Measurements from ENCODE around the gene PPP1R15B.

The PPP1R15B gene

DNA sequence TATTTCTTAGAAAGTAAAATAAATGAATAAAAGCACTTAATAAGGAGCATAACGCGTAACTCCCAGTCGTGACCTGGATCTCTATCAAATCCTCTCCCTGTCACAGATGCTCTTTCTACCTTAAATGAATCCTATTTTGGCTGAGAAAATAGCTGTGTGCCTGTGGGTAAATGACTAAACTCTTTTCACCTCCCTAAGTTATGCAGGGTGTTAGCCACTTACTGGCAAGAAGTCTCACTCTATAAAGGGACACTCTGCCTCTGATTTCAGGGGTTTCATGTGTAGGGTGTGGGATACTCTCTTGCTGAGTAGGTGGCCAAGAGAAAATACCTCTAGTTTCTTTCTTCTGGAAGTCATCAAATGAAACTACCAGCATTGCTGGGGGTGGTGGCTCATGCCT lies 24.3 kb upstream of the PPP1R15B start:
- H3K56ac ChIP-seq (ENCODE audit: low read length) = no peak overlapping the region
- no peak overlapping the region for H2BK120ac ChIP-seq (ENCODE audit: low read depth, low read length)
- H3K36me3 ChIP-seq (ENCODE audit: control insufficient read depth, insufficient read depth, low read length) = peaks cover 4% of the 10 kb centered on the region
- no peaks in the 10 kb centered on the region for H3K79me2 ChIP-seq (ENCODE audit: control insufficient read depth, insufficient read depth, low read length)
- no peak overlapping the region for H4K8ac ChIP-seq (ENCODE audit: low read depth, low read length)
- H3K4me3 ChIP-seq (ENCODE audit: low read length) = no peak overlapping the region
- no peak overlapping the region for H3K9ac ChIP-seq (ENCODE audit: low read length)
- H3K18ac ChIP-seq (ENCODE audit: low read length) = no peak overlapping the region
- no peak overlapping the region for H3K27ac ChIP-seq (ENCODE audit: low read depth, low read length)
- H3K4ac ChIP-seq (ENCODE audit: low read depth, low read length) = no peak overlapping the region
- no peak overlapping the region for H3K23ac ChIP-seq (ENCODE audit: low read length)
- no peaks in the 10 kb centered on the region for H3K4me1 ChIP-seq (ENCODE audit: control insufficient read depth, low read depth, low read length)
- H2BK5ac ChIP-seq (ENCODE audit: low read length) = no peak overlapping the region
- H3K27me3 ChIP-seq (ENCODE audit: insufficient read depth, low read length, poor library complexity) = no peaks in the 10 kb centered on the region
- H4K5ac ChIP-seq (ENCODE audit: low read length) = no peak overlapping the region
- no peaks in the 10 kb centered on the region for H3K79me1 ChIP-seq (ENCODE audit: low read length)
- no CpG with 5 or more reads among the region's 3 CpGs for WGBS (ENCODE audit: extremely low coverage, insufficient coverage, low lambda C conversion rate)
- H3K4me2 ChIP-seq (ENCODE audit: low read length) = no peak overlapping the region
- no peak overlapping the region for H2BK15ac ChIP-seq (replicated peaks; ENCODE audit: low read depth)
- H2AK5ac ChIP-seq (ENCODE audit: low read length) = no peak overlapping the region
- no peak for DNase-seq

DNA sequence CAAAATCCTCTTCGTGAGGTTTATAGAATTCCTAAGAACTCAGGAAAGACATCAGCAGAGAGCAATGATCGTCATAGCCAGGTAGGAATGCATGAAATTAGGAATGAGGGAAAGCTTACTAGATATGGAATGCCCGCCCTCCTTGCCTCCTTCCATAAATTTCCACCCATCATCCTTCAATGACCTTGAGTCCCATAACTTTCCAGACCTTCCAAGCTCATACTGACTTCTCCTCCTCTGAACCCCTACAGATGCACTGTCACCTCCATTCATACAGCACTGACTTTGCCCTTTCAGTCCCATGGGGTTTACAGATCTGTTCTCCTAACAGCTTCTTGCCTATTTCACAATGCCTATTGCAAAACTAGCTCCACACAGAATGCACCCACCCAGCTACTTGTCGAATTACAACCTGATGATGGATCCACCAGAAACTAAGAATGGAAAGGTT lies 23.8 kb upstream of the PPP1R15B start:
- H3K4me1 ChIP-seq (ENCODE audit: control insufficient read depth, low read depth, low read length) = no peaks in the 10 kb centered on the region
- H3K18ac ChIP-seq (ENCODE audit: low read length) = no peak overlapping the region
- no peak overlapping the region for H2BK120ac ChIP-seq (ENCODE audit: low read depth, low read length)
- H3K79me2 ChIP-seq (ENCODE audit: control insufficient read depth, insufficient read depth, low read length) = no peaks in the 10 kb centered on the region
- no peak overlapping the region for H2BK15ac ChIP-seq (replicated peaks; ENCODE audit: low read depth)
- no peaks in the 10 kb centered on the region for H3K27me3 ChIP-seq (ENCODE audit: insufficient read depth, low read length, poor library complexity)
- H3K4me2 ChIP-seq (ENCODE audit: low read length) = no peak overlapping the region
- H4K5ac ChIP-seq (ENCODE audit: low read length) = no peak overlapping the region
- no peak for DNase-seq
- no peak overlapping the region for H4K8ac ChIP-seq (ENCODE audit: low read depth, low read length)
- H3K79me1 ChIP-seq (ENCODE audit: low read length) = no peaks in the 10 kb centered on the region
- no CpG with 5 or more reads among the region's 4 CpGs for WGBS (ENCODE audit: extremely low coverage, insufficient coverage, low lambda C conversion rate)
- H3K36me3 ChIP-seq (ENCODE audit: control insufficient read depth, insufficient read depth, low read length) = peaks cover 4% of the 10 kb centered on the region
- H3K27ac ChIP-seq (ENCODE audit: low read depth, low read length) = no peak overlapping the region
- no peak overlapping the region for H3K56ac ChIP-seq (ENCODE audit: low read length)
- H3K9ac ChIP-seq (ENCODE audit: low read length) = no peak overlapping the region
- no peak overlapping the region for H3K4ac ChIP-seq (ENCODE audit: low read depth, low read length)
- no peak overlapping the region for H2AK5ac ChIP-seq (ENCODE audit: low read length)
- no peak overlapping the region for H2BK5ac ChIP-seq (ENCODE audit: low read length)
- H3K4me3 ChIP-seq (ENCODE audit: low read length) = no peak overlapping the region
- no peak overlapping the region for H3K23ac ChIP-seq (ENCODE audit: low read length)

DNA sequence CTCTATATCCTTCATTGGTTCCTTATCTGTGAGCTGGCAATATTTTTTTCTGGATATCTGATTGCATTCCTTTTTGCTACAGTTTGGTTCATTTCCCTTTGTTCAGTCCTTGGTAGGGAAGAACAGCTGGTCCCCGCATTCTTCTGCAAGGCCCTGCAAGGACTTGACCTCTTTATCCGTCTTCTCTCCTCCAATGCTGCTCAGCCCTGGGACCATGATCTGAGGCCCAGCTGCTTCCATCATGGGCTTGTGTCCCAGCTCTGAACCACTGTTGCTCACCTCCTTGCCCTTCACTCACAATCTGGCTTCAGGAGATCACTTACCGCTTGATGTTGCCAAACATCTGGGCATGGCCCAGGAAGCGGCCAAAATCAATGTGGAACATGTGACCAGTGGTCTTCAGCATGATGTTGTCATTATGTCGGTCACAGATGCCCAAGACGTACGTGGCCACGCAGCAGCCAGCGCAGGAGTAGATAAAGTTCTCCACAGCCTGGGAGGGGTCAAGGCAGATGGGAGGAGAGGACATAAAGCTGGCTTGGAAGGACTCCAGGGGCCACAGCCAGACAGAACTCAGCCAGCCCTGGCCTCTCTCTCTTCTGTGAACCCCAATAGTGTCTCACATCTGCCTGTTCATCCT lies 22.6 kb upstream of the PPP1R15B start:
- H3K36me3 ChIP-seq (ENCODE audit: control insufficient read depth, insufficient read depth, low read length) = peaks cover 4% of the 10 kb centered on the region

DNA sequence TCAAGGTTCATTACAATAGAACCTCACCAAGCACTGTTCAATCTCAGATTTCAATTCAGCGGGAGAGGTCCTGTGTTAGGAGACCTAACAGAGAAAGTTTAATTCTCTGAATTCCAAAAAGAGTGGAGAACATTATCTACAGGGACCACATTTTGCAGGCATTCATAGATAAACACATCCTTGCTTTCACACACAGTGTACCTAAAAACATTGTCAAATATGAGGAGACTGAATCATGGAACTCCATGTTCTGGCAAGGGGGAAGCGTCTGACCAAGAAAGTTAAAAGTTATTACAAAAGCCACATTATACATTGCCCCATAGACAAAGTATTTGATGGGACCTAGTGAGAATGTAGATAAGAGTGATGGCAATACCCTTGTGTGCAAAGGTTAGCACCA lies 21.1 kb upstream of the PPP1R15B start:
- peaks cover 4% of the 10 kb centered on the region for H3K36me3 ChIP-seq (ENCODE audit: control insufficient read depth, insufficient read depth, low read length)
- no peaks in the 10 kb centered on the region for H3K4me1 ChIP-seq (ENCODE audit: control insufficient read depth, low read depth, low read length)
- no peak overlapping the region for H3K56ac ChIP-seq (ENCODE audit: low read length)
- H4K5ac ChIP-seq (ENCODE audit: low read length) = no peak overlapping the region
- H3K4ac ChIP-seq (ENCODE audit: low read depth, low read length) = no peak overlapping the region
- H2AK5ac ChIP-seq (ENCODE audit: low read length) = no peak overlapping the region
- no peak overlapping the region for H2BK120ac ChIP-seq (ENCODE audit: low read depth, low read length)
- H3K27ac ChIP-seq (ENCODE audit: low read depth, low read length) = no peak overlapping the region
- no peak overlapping the region for H4K8ac ChIP-seq (ENCODE audit: low read depth, low read length)
- no CpG with 5 or more reads among the region's 2 CpGs for WGBS (ENCODE audit: extremely low coverage, insufficient coverage, low lambda C conversion rate)
- H2BK15ac ChIP-seq (replicated peaks; ENCODE audit: low read depth) = no peak overlapping the region
- H3K79me2 ChIP-seq (ENCODE audit: control insufficient read depth, insufficient read depth, low read length) = no peaks in the 10 kb centered on the region
- no peak overlapping the region for H3K18ac ChIP-seq (ENCODE audit: low read length)
- H3K27me3 ChIP-seq (ENCODE audit: insufficient read depth, low read length, poor library complexity) = no peaks in the 10 kb centered on the region
- no peak overlapping the region for H3K23ac ChIP-seq (ENCODE audit: low read length)
- no peak overlapping the region for H3K4me2 ChIP-seq (ENCODE audit: low read length)
- no peaks in the 10 kb centered on the region for H3K79me1 ChIP-seq (ENCODE audit: low read length)
- no peak overlapping the region for H3K4me3 ChIP-seq (ENCODE audit: low read length)
- no peak overlapping the region for H3K9ac ChIP-seq (ENCODE audit: low read length)
- no peak for DNase-seq
- no peak overlapping the region for H2BK5ac ChIP-seq (ENCODE audit: low read length)

More for the DNA sequence above, 22.6 kb upstream of the PPP1R15B start:
- Histone ChIP-seq H4K5ac (ENCODE audit: low read length) (no peak overlapping the region), H3K56ac (ENCODE audit: low read length) (no peak overlapping the region), H2BK120ac (ENCODE audit: low read depth, low read length) (no peak overlapping the region), H3K18ac (ENCODE audit: low read length) (no peak overlapping the region), H3K4me1 (ENCODE audit: control insufficient read depth, low read depth, low read length) (no peaks in the 10 kb centered on the region), H2BK15ac (replicated peaks; ENCODE audit: low read depth) (no peak overlapping the region), H3K27ac (ENCODE audit: low read depth, low read length) (no peak overlapping the region), H3K4me3 (ENCODE audit: low read length) (no peak overlapping the region), H2AK5ac (ENCODE audit: low read length) (no peak overlapping the region), H4K8ac (ENCODE audit: low read depth, low read length) (no peak overlapping the region), H3K4ac (ENCODE audit: low read depth, low read length) (no peak overlapping the region), H3K4me2 (ENCODE audit: low read length) (no peak overlapping the region), H2BK5ac (ENCODE audit: low read length) (no peak overlapping the region), H3K79me2 (ENCODE audit: control insufficient read depth, insufficient read depth, low read length) (no peaks in the 10 kb centered on the region), H3K9ac (ENCODE audit: low read length) (no peak overlapping the region), H3K79me1 (ENCODE audit: low read length) (no peaks in the 10 kb centered on the region), H3K23ac (ENCODE audit: low read length) (no peak overlapping the region), H3K27me3 (ENCODE audit: insufficient read depth, low read length, poor library complexity) (no peaks in the 10 kb centered on the region)
- no peak for DNase-seq
- WGBS (ENCODE audit: extremely low coverage, insufficient coverage, low lambda C conversion rate) = no CpG with 5 or more reads among the region's 9 CpGs

DNA sequence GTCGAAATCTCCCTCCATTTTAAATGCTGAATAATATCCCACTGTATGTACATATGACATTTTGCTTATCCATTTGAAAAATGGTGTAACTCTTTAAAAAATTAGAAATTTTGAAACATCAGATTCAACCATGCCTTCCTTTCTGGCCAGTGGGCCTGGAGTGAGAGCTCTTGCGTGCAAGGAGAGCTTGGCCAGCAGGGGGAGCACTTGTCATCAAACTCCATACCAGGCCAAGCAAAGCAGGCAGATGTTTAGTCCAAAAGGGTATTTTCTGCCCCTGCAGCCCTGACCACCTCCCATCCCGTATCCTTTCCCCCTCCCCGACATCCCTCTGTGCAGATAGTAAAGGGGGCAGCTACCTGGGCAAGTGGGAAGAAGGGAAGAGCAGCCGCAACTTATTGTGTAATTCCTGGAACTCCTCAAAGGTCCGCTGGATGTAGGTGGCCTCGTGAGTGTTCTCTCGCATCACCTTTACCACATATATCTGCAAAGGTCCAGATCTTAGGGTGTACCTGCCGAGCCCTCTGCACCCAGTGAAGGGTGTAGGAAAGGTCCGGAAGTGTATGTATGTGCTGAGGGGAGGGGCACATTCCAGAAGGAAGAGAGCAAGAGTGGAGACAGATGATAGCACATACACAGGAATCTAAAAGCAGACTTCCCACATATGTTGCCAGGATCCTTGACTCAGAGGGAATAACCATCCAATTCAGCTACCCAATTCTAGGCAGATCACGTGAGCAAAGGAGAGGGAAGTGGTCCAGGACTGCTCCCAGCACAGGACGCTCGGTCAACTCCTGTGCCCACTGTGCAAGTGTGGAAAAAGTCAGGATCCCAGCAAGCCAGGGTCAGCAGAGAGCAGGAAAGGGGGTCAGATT lies 19.9 kb upstream of the PPP1R15B start:
- Histone ChIP-seq H3K4me2 (ENCODE audit: low read length) (no peak overlapping the region), H3K27ac (ENCODE audit: low read depth, low read length) (no peak overlapping the region), H3K56ac (ENCODE audit: low read length) (no peak overlapping the region), H3K23ac (ENCODE audit: low read length) (no peak overlapping the region), H3K79me2 (ENCODE audit: control insufficient read depth, insufficient read depth, low read length) (no peaks in the 10 kb centered on the region), H3K4ac (ENCODE audit: low read depth, low read length) (no peak overlapping the region), H2BK5ac (ENCODE audit: low read length) (no peak overlapping the region), H3K4me1 (ENCODE audit: control insufficient read depth, low read depth, low read length) (no peaks in the 10 kb centered on the region), H4K8ac (ENCODE audit: low read depth, low read length) (no peak overlapping the region), H2BK120ac (ENCODE audit: low read depth, low read length) (no peak overlapping the region), H3K27me3 (ENCODE audit: insufficient read depth, low read length, poor library complexity) (no peaks in the 10 kb centered on the region), H4K5ac (ENCODE audit: low read length) (no peak overlapping the region), H3K9ac (ENCODE audit: low read length) (no peak overlapping the region), H2BK15ac (replicated peaks; ENCODE audit: low read depth) (no peak overlapping the region), H3K36me3 (ENCODE audit: control insufficient read depth, insufficient read depth, low read length) (peaks cover 4% of the 10 kb centered on the region), H3K18ac (ENCODE audit: low read length) (no peak overlapping the region), H3K4me3 (ENCODE audit: low read length) (no peak overlapping the region), H2AK5ac (ENCODE audit: low read length) (no peak overlapping the region), H3K79me1 (ENCODE audit: low read length) (no peaks in the 10 kb centered on the region)
- peak; percentile 76 for DNase-seq
- whole genome bisulfite sequencing (ENCODE audit: extremely low coverage, insufficient coverage, low lambda C conversion rate) = no CpG with 5 or more reads among the region's 13 CpGs
